Neural progenitor cell (in vitro differentiated cells): Measurements from ENCODE around the gene GRM8.

Experiments used
- EZH2 ChIP-seq: fragments of 200-600 bp; sonication (generic); IDR thresholded peaks from 2 replicates; pipeline ENCODE4 v1.6.1; 2017; ENCODE audit warnings: antibody characterized with exemption, mild to moderate bottlenecking, moderate library complexity
- EZH2phosphoT487 ChIP-seq: fragments of 200-600 bp; sonication (generic); IDR thresholded peaks from 2 replicates; pipeline ENCODE4 v1.6.1; 2017; ENCODE audit warnings: antibody characterized with exemption
- TF ChIP-seq, protein P1 (sequence below): fragments of 200-600 bp; sonication (generic); IDR thresholded peaks from 2 replicates; pipeline ENCODE4 v1.5.1; 2017; ENCODE audit warnings: antibody characterized with exemption, mild to moderate bottlenecking

DNA sequence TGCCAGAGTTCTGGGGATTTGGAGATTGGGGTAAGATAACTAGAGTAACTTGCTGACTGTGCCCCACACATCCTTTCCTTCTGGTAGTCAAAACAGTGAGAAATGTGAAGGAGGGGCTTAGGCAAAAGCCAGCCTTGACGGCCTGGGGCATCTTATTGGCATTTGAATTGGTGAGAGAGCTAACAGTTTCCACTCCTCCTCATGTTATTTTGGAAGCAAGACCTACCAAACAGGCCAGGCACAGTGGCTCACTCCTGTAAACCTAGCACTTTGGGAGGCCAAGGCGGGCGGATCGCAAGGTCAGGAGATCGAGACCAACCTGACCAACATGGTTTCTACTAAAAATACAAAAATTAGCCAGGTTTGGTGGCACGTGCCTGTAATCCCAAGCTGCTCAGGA lies 596.6 kb downstream of the GRM8 start:
- TF ChIP-seq, protein P1, sequence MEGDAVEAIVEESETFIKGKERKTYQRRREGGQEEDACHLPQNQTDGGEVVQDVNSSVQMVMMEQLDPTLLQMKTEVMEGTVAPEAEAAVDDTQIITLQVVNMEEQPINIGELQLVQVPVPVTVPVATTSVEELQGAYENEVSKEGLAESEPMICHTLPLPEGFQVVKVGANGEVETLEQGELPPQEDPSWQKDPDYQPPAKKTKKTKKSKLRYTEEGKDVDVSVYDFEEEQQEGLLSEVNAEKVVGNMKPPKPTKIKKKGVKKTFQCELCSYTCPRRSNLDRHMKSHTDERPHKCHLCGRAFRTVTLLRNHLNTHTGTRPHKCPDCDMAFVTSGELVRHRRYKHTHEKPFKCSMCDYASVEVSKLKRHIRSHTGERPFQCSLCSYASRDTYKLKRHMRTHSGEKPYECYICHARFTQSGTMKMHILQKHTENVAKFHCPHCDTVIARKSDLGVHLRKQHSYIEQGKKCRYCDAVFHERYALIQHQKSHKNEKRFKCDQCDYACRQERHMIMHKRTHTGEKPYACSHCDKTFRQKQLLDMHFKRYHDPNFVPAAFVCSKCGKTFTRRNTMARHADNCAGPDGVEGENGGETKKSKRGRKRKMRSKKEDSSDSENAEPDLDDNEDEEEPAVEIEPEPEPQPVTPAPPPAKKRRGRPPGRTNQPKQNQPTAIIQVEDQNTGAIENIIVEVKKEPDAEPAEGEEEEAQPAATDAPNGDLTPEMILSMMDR: no peak
- no peak for TF ChIP-seq EZH2
- no peak for TF ChIP-seq EZH2phosphoT487
